ENCODE results near the gene CHN1. TPM values are rescaled to one million over a fixed set of nuclear protein-coding genes. Genes with fewer than 3 reads are reported as not detected.

CHN1 gene
- total RNA-seq, 4 donors from 2014 or later, result 2.7 to 6.1 (median 3.4) TPM

GRCh38 chr2:174830561-174830960, 174.6 kb downstream of the CHN1 start:
- no peak for TF ChIP-seq POLR2A (IDR thresholded peaks at IDR 0.05)
- TF ChIP-seq, protein P1, sequence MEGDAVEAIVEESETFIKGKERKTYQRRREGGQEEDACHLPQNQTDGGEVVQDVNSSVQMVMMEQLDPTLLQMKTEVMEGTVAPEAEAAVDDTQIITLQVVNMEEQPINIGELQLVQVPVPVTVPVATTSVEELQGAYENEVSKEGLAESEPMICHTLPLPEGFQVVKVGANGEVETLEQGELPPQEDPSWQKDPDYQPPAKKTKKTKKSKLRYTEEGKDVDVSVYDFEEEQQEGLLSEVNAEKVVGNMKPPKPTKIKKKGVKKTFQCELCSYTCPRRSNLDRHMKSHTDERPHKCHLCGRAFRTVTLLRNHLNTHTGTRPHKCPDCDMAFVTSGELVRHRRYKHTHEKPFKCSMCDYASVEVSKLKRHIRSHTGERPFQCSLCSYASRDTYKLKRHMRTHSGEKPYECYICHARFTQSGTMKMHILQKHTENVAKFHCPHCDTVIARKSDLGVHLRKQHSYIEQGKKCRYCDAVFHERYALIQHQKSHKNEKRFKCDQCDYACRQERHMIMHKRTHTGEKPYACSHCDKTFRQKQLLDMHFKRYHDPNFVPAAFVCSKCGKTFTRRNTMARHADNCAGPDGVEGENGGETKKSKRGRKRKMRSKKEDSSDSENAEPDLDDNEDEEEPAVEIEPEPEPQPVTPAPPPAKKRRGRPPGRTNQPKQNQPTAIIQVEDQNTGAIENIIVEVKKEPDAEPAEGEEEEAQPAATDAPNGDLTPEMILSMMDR (IDR thresholded peaks at IDR 0.05), result no peak
- 90 to 91% methylated on average over 6 of the region's 6 CpGs for WGBS, 2 donors
- no peak for DNase-seq (ENCODE audit: low spot score in 2 of 2)

DNA sequence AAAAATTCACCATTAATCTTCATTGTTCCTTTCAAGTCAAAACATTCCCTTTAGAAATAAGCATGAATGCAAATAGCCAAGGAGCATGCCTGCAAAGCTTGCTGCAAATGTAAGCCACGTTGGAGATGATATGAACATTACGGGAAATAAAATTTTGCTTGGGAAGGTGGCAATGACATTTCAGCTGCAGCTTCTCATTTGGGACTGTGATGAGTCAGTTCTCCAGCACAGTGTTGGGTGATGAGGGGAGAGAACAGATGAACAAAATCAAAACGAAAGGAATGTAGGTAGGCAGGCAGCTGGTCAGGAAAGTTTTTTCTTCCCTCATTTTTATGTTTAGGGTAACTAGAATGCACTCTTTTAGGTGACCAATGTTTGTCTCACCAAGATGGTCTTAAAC, 175.6 kb downstream of the CHN1 start:
- intact Hi-C loops (cut with DNase I; ENCODE audit: low total_unique reads), result no loop called here
- no peak overlapping the region for H3K4me3 ChIP-seq (ENCODE audit: low read depth, poor library complexity, severe bottlenecking)
- WGBS, 2 donors, result 66 to 75% methylated on average over 3 of the region's 3 CpGs
- TF ChIP-seq, protein P1 (IDR thresholded peaks at IDR 0.05), result no peak
- no peak for TF ChIP-seq POLR2A (IDR thresholded peaks at IDR 0.05)
- DNase-seq (ENCODE audit: low spot score in 2 of 2), result no peak

More at GRCh38 chr2:174830561-174830960, 174.6 kb downstream of the CHN1 start:
- intact Hi-C loops (cut with DNase I; ENCODE audit: low total_unique reads), result no loop called here
- H3K4me3 ChIP-seq (ENCODE audit: low read depth, poor library complexity, severe bottlenecking), result no peak overlapping the region

- no peak for DNase-seq (ENCODE audit: low spot score in 2 of 2)
- intact Hi-C loops (cut with DNase I; ENCODE audit: low total_unique reads), result no loop called here
- TF ChIP-seq POLR2A (IDR thresholded peaks at IDR 0.05), result no peak
- TF ChIP-seq, protein P1 (IDR thresholded peaks at IDR 0.05), result no peak
- no peak overlapping the region for H3K4me3 ChIP-seq (ENCODE audit: low read depth, poor library complexity, severe bottlenecking)
- 59 to 60% methylated on average over 9 of the region's 9 CpGs for WGBS, 2 donors
Measured at GRCh38 chr2:174827371-174828369, 177.5 kb downstream of the CHN1 start.

- WGBS, 2 donors, result 40 to 48% methylated on average over 2 of the region's 2 CpGs
- no peak overlapping the region for H3K4me3 ChIP-seq (ENCODE audit: low read depth, poor library complexity, severe bottlenecking)
- no peak for DNase-seq (ENCODE audit: low spot score in 2 of 2)
- intact Hi-C loops (cut with DNase I; ENCODE audit: low total_unique reads), result no loop called here
- TF ChIP-seq, protein P1 (IDR thresholded peaks at IDR 0.05), result no peak
- no peak for TF ChIP-seq POLR2A (IDR thresholded peaks at IDR 0.05)
Measured at GRCh38 chr2:174826051-174826450, 179.1 kb downstream of the CHN1 start.

GRCh38 chr2:174824068-174824467, 181.1 kb downstream of the CHN1 start:
- intact Hi-C loops (cut with DNase I; ENCODE audit: low total_unique reads), result no loop called here
- TF ChIP-seq, protein P1 (IDR thresholded peaks at IDR 0.05), result no peak
- TF ChIP-seq POLR2A (IDR thresholded peaks at IDR 0.05), result no peak
- no peak for DNase-seq (ENCODE audit: low spot score in 2 of 2)
- H3K4me3 ChIP-seq (ENCODE audit: low read depth, poor library complexity, severe bottlenecking), result no peak overlapping the region
